Cardiac muscle cell (in vitro differentiated cells and primary cell): ENCODE results near the gene WDR82. TPM values are rescaled to one million over a fixed set of nuclear protein-coding genes. Genes with fewer than 3 reads are reported as not detected.

ENCODE experiments used
- DNase-seq, 2 donors: peaks; one replicate each; pipeline versions ENCODE4 v3.0.0 to v3.0.0-alpha.2; 2010 to 2017; ENCODE audit warnings: low read depth in 1 of 2, low spot score in 1 of 2
- H3K27ac ChIP-seq: fragments of 200-600 bp; sonication (generic); 2 replicates; pipeline ENCODE4 v1.5.1; 2016
- H3K27me3 ChIP-seq: fragments of 200-600 bp; sonication (generic); 2 replicates; pipeline ENCODE4 v1.6.0; 2016; ENCODE audit warnings: control low read depth
- H3K36me3 ChIP-seq: fragments of 200-600 bp; sonication (generic); 2 replicates; pipeline ENCODE4 v1.5.1; 2016; ENCODE audit warnings: control low read depth
- H3K4me1 ChIP-seq: fragments of 200-600 bp; sonication (generic); 2 replicates; pipeline ENCODE4 v1.8.1; 2017; ENCODE audit warnings: low read depth, mild to moderate bottlenecking, mixed run types
- H3K4me3 ChIP-seq: fragments of 200-600 bp; sonication (generic); 2 replicates; pipeline ENCODE4 v1.5.1; 2016; ENCODE audit warnings: mild to moderate bottlenecking
- H3K9me3 ChIP-seq: fragments of 200-600 bp; sonication (generic); 2 replicates; pipeline ENCODE4 v1.5.1; 2017; ENCODE audit warnings: low read depth, mild to moderate bottlenecking, control low read depth
- polyA plus RNA-seq: library from polyadenylated mRNA; unstranded; fragments of >200 nt; fragmentation: Nextera tagmentation; extraction: Ambion mirVana; gene quantifications from 2 replicates; pipeline ENCODE4 v1.2.1, GENCODE V29; 2016
- total RNA-seq: library from RNA; depleted of rRNA; stranded (reverse); fragments of >200 nt; gene quantifications from 2 replicates; pipeline ENCODE4 v1.2.3, GENCODE V29; 2016
- TF ChIP-seq, protein P1 (sequence below): IDR thresholded peaks from 2 replicates; pipeline ENCODE4 v1.5.1; 2012; ENCODE audit warnings: low read depth, mild to moderate bottlenecking, low read length

WDR82 gene
- total and polyA plus RNA-seq, 2 experiments from 2014 or later: 30.7 to 35.4 TPM

- peaks cover 5% of the 10 kb centered on the region for H3K4me1 ChIP-seq
- DNase-seq: no peak
- no peak overlapping the region for H3K4me3 ChIP-seq
- no peaks in the 10 kb centered on the region for H3K9me3 ChIP-seq
- no peaks in the 10 kb centered on the region for H3K27me3 ChIP-seq
- peaks cover 24% of the 10 kb centered on the region for H3K36me3 ChIP-seq
- TF ChIP-seq, protein P1, sequence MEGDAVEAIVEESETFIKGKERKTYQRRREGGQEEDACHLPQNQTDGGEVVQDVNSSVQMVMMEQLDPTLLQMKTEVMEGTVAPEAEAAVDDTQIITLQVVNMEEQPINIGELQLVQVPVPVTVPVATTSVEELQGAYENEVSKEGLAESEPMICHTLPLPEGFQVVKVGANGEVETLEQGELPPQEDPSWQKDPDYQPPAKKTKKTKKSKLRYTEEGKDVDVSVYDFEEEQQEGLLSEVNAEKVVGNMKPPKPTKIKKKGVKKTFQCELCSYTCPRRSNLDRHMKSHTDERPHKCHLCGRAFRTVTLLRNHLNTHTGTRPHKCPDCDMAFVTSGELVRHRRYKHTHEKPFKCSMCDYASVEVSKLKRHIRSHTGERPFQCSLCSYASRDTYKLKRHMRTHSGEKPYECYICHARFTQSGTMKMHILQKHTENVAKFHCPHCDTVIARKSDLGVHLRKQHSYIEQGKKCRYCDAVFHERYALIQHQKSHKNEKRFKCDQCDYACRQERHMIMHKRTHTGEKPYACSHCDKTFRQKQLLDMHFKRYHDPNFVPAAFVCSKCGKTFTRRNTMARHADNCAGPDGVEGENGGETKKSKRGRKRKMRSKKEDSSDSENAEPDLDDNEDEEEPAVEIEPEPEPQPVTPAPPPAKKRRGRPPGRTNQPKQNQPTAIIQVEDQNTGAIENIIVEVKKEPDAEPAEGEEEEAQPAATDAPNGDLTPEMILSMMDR: no peak
- H3K27ac ChIP-seq: no peak overlapping the region
Observed at GRCh38 chr3:52218026-52218425, 60.4 kb downstream of the WDR82 start.

DNA sequence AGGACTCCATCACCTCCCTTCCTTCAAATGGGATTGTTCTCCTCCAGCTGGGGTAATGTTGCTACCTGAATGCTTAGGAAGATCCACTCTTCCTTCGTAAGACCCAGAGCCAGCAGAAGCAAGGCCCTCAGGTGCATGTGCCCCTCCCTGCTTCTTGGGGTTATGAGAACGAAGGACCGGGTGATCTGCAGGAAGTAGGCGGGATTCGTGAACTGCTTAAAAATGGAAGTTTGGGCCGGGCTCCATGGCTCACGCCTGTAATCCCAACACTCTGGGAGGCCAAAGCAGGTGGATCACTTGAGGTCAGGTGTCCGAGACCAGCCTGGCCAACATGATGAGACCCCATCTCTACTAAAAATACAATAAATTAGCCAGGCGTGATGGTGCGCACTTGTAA, 61.0 kb downstream of the WDR82 start:
- Histone ChIP-seq H3K4me1 (peaks cover 5% of the 10 kb centered on the region), H3K4me3 (no peak overlapping the region), H3K9me3 (no peaks in the 10 kb centered on the region), H3K27me3 (no peaks in the 10 kb centered on the region), H3K36me3 (peaks cover 29% of the 10 kb centered on the region), H3K27ac (no peak overlapping the region)
- no peak for DNase-seq
- TF ChIP-seq, protein P1: no peak

DNA sequence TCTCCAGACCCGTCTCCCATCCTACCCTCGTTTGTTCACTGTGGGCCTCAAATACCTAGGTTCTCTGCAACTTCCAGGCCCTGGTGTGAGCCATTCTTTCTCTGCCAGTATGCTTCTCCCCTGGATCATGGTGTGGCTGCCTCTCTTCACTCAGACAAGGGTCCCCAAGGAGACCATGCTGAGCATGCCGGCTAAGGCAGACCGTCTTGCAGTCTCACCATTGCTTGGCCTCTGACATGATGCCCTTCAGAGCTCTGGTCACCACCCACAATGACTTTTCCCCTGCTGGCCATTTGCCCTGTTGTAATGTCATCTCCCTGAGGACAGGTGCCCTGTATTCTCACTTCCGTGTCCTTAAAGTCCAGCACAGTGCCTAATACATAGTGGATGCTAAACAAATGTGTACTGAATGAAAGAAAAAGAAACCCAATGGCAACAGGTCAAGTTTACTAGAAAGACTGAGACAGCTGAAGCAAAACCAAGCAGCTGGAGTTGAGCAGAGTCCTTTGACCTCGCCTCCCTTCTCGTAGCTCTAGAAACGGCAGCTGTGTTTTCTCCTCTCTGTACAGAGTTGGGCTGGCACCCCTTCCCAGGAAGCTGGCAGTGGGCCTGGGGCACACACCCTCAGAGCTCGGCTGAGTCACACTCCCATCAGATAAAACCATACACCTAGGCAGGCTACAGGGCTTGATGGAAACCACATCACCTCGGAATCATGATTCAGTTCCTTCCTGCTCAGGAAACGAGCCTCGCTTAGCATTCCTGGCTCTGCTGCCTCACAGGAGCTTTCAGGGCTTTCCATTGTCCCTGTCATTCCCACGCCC, 61.7 kb downstream of the WDR82 start:
- H3K9me3 ChIP-seq: no peaks in the 10 kb centered on the region
- no peak overlapping the region for H3K4me3 ChIP-seq
- peaks cover 5% of the 10 kb centered on the region for H3K4me1 ChIP-seq
- H3K36me3 ChIP-seq: peaks cover 34% of the 10 kb centered on the region
- H3K27me3 ChIP-seq: no peaks in the 10 kb centered on the region
- H3K27ac ChIP-seq: no peak overlapping the region
- DNase-seq: peak in 1 of 2 donors; percentile 84
- TF ChIP-seq, protein P1: no peak

DNA sequence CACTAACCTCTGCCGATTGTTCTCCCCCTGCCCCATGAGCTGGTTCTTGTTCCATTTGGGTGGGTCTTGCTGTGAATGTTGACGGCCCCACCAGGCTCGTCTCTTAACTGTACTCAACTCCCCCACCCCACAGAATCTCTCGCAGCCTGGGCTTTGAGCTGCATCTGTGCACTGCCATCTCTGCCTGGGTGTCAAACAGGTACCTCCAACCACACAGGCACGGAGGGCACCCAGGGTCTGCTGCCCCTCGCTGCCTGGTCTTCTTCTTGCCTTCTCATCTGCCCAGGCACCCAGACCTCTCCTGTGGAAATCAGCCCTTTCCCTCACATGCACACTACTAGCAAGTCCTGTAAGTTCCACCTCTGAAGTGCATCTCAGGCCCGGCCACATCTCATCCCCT, 63.1 kb downstream of the WDR82 start:
- Histone ChIP-seq H3K27ac (no peak overlapping the region), H3K27me3 (no peaks in the 10 kb centered on the region), H3K4me3 (no peak overlapping the region), H3K36me3 (peaks cover 48% of the 10 kb centered on the region), H3K4me1 (peaks cover 5% of the 10 kb centered on the region), H3K9me3 (no peaks in the 10 kb centered on the region)
- TF ChIP-seq, protein P1: no peak
- DNase-seq: no peak

GRCh38 chr3:52213901-52214300, 64.5 kb downstream of the WDR82 start:
- Histone ChIP-seq H3K4me3 (no peak overlapping the region), H3K27me3 (no peaks in the 10 kb centered on the region), H3K36me3 (peaks cover 61% of the 10 kb centered on the region)

More at GRCh38 chr3:52213901-52214300, 64.5 kb downstream of the WDR82 start:
- TF ChIP-seq, protein P1: no peak
- Histone ChIP-seq H3K27ac (no peak overlapping the region), H3K9me3 (no peaks in the 10 kb centered on the region), H3K4me1 (no peaks in the 10 kb centered on the region)
- DNase-seq: no peak
